ENCODE data around the gene MARCHF3. TPM values are rescaled to one million over a fixed set of nuclear protein-coding genes. Genes with fewer than 3 reads are reported as not detected.

Gene MARCHF3
- total RNA-seq, 2 experiments from 2014 or later, result 5.4 to 7.0 TPM

DNA sequence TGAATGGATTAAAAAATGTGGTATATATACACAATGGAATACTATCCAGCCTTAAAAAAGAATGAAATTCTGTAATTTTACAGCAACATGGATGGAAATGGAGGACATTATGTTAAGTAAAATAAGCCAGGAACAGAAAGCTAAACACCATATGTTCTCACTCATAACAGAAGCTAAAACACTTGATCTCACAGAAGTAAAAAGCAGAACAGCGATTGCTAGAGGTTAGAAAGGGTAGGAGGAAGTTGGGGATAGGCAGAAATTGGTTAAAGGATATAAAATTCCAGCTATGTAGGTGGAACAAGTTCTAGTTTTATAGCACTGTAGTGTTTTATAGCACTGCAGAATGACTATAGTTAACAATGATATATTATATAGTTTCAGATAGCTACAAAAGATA lies 15.8 kb downstream of the MARCHF3 start:
- Histone ChIP-seq H3K79me2 (ENCODE audit: insufficient read depth, low read depth, low read length) (0 out of 2 replicates have a peak, but pooled peaks cover 3% of the 10 kb centered on the region), H4K20me1 (ENCODE audit: insufficient read depth, low read length) (no peaks in the 10 kb centered on the region), H3K27ac (ENCODE audit: low read depth, low read length, poor library complexity, severe bottlenecking) (no peak overlapping the region), H2AFZ (ENCODE audit: low read length) (no peak overlapping the region), H3K9me2 (ENCODE audit: insufficient read depth, low read length) (no peaks in the 10 kb centered on the region), H3K36me3 (ENCODE audit: insufficient read depth, low read length) (no peaks in the 10 kb centered on the region), H3K4me2 (ENCODE audit: low read length) (no peak overlapping the region), H3K4me1 (ENCODE audit: insufficient read depth, low read length, poor library complexity, severe bottlenecking) (no peaks in the 10 kb centered on the region), H3K9me3 (ENCODE audit: low read length) (no peaks in the 10 kb centered on the region), H3K4me3 (ENCODE audit: low read depth, low read length, poor library complexity, severe bottlenecking) (no peak overlapping the region)
- intact Hi-C loops (cut with micrococcal nuclease; ENCODE audit: unreplicated experiment), result no loop called here
- no peak for TF ChIP-seq EZH2phosphoT487 (IDR thresholded peaks at IDR 0.05; ENCODE audit: borderline replicate concordance, low read depth, low read length)
- TF ChIP-seq, protein P1, sequence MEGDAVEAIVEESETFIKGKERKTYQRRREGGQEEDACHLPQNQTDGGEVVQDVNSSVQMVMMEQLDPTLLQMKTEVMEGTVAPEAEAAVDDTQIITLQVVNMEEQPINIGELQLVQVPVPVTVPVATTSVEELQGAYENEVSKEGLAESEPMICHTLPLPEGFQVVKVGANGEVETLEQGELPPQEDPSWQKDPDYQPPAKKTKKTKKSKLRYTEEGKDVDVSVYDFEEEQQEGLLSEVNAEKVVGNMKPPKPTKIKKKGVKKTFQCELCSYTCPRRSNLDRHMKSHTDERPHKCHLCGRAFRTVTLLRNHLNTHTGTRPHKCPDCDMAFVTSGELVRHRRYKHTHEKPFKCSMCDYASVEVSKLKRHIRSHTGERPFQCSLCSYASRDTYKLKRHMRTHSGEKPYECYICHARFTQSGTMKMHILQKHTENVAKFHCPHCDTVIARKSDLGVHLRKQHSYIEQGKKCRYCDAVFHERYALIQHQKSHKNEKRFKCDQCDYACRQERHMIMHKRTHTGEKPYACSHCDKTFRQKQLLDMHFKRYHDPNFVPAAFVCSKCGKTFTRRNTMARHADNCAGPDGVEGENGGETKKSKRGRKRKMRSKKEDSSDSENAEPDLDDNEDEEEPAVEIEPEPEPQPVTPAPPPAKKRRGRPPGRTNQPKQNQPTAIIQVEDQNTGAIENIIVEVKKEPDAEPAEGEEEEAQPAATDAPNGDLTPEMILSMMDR (conservative IDR thresholded peaks at IDR 0.05; ENCODE audit: low read length), result no peak
- DNase-seq (ENCODE audit: low spot score), result no peak
- ChIA-PET CTCF (ENCODE audit: unreplicated experiment) (no interaction called here), POLR2A (interaction anchor here (0.7 to 0.9 kb wide), 2 partner anchors 9 to 11 kb away, joined by 3 read pairs; no protein-coding TSS in a partner anchor)
- BruUV-seq (replicated peaks), result no TSS peak

DNA sequence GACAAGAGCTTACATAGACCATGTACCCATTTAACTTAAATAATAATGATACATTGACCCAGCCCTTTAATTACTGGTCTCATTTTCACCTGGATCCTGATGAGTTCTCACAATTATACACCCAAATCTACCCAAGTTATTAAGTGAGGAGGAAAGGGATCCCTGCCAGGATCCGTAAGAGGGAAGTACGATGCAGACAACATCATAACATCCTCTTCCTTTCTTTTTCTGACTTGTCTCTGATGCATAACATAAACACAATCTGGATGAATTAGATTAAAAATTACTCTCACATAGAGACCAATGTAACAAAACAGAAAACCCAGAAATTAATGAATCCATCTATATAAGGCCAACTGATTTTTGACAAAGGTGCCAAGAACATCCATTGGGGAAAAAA lies 17.0 kb downstream of the MARCHF3 start:
- POLR2A ChIA-PET, result interaction anchor here (0.9 kb wide), 1 partner anchor 362 kb away, joined by 3 read pairs; no protein-coding TSS in a partner anchor
- DNase-seq (ENCODE audit: low spot score), result no peak
- H3K4me1 ChIP-seq (ENCODE audit: insufficient read depth, low read length, poor library complexity, severe bottlenecking), result no peaks in the 10 kb centered on the region
- BruUV-seq (replicated peaks), result no TSS peak
- H2AFZ ChIP-seq (ENCODE audit: low read length), result no peak overlapping the region
- H3K4me2 ChIP-seq (ENCODE audit: low read length), result no peak overlapping the region
- H3K9me2 ChIP-seq (ENCODE audit: insufficient read depth, low read length), result no peaks in the 10 kb centered on the region
- no peaks in the 10 kb centered on the region for H3K36me3 ChIP-seq (ENCODE audit: insufficient read depth, low read length)
- H3K4me3 ChIP-seq (ENCODE audit: low read depth, low read length, poor library complexity, severe bottlenecking), result no peak overlapping the region
- 0 out of 2 replicates have a peak, but pooled peaks cover 3% of the 10 kb centered on the region for H3K79me2 ChIP-seq (ENCODE audit: insufficient read depth, low read depth, low read length)
- H3K9me3 ChIP-seq (ENCODE audit: low read length), result no peaks in the 10 kb centered on the region
- TF ChIP-seq, protein P1 (conservative IDR thresholded peaks at IDR 0.05; ENCODE audit: low read length), result no peak
- no peak for TF ChIP-seq EZH2phosphoT487 (IDR thresholded peaks at IDR 0.05; ENCODE audit: borderline replicate concordance, low read depth, low read length)
- intact Hi-C loops (cut with micrococcal nuclease; ENCODE audit: unreplicated experiment), result no loop called here
- H3K27ac ChIP-seq (ENCODE audit: low read depth, low read length, poor library complexity, severe bottlenecking), result no peak overlapping the region
- CTCF ChIA-PET (ENCODE audit: unreplicated experiment), result no interaction called here
- H4K20me1 ChIP-seq (ENCODE audit: insufficient read depth, low read length), result no peaks in the 10 kb centered on the region

DNA sequence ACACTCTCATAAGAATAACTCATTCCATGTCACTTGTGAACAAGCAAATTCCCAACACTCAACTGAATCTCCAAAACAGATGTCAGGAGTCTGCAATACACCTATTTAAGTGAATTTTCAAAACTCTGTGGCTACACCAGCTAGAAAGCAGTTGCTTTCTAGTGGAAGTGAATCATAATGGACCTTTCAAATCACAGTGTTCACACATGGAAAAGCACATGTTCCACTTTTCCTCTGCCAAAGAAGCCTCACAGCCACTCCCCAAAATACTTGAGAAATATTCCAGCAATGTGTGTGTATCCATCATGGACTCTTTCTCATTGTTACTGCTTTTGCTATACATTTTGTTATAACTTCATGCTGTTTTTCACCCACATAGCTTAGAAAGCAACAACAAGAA lies 17.4 kb downstream of the MARCHF3 start:
- Histone ChIP-seq H3K4me3 (ENCODE audit: low read depth, low read length, poor library complexity, severe bottlenecking) (no peak overlapping the region), H3K27ac (ENCODE audit: low read depth, low read length, poor library complexity, severe bottlenecking) (no peak overlapping the region)
- POLR2A ChIA-PET, result interaction anchor here (0.9 kb wide), 1 partner anchor 362 kb away, joined by 3 read pairs; no protein-coding TSS in a partner anchor

More for the DNA sequence above, 17.4 kb downstream of the MARCHF3 start:
- no peaks in the 10 kb centered on the region for H3K9me3 ChIP-seq (ENCODE audit: low read length)
- H4K20me1 ChIP-seq (ENCODE audit: insufficient read depth, low read length), result no peaks in the 10 kb centered on the region
- 0 out of 2 replicates have a peak, but pooled peaks cover 3% of the 10 kb centered on the region for H3K79me2 ChIP-seq (ENCODE audit: insufficient read depth, low read depth, low read length)
- BruUV-seq (replicated peaks), result no TSS peak
- no peak overlapping the region for H3K4me2 ChIP-seq (ENCODE audit: low read length)
- no peaks in the 10 kb centered on the region for H3K4me1 ChIP-seq (ENCODE audit: insufficient read depth, low read length, poor library complexity, severe bottlenecking)
- intact Hi-C loops (cut with micrococcal nuclease; ENCODE audit: unreplicated experiment), result no loop called here
- H3K9me2 ChIP-seq (ENCODE audit: insufficient read depth, low read length), result no peaks in the 10 kb centered on the region
- DNase-seq (ENCODE audit: low spot score), result no peak
- no peaks in the 10 kb centered on the region for H3K36me3 ChIP-seq (ENCODE audit: insufficient read depth, low read length)
- no peak for TF ChIP-seq EZH2phosphoT487 (IDR thresholded peaks at IDR 0.05; ENCODE audit: borderline replicate concordance, low read depth, low read length)
- TF ChIP-seq, protein P1 (conservative IDR thresholded peaks at IDR 0.05; ENCODE audit: low read length), result no peak
- CTCF ChIA-PET (ENCODE audit: unreplicated experiment), result no interaction called here
- no peak overlapping the region for H2AFZ ChIP-seq (ENCODE audit: low read length)
